ENCODE data around the gene XRCC1.
"Not testable (repeated sequence)": the region's sequence is repeated elsewhere in the genome, so short reads cannot be mapped to it uniquely, and the experiment has no call there.

Gene XRCC1

GRCh38 chr19:43560687-43561086, 14.6 kb downstream of the XRCC1 start:
- H3K4me3 ChIP-seq (ENCODE audit: low read length): no peak overlapping the region
- H3K9me3 ChIP-seq (ENCODE audit: low read length): no peaks in the 10 kb centered on the region
- no peak overlapping the region for H2AFZ ChIP-seq (ENCODE audit: low read depth, low read length)
- H3K4me1 ChIP-seq (ENCODE audit: insufficient read depth, low read length): no peaks in the 10 kb centered on the region
- peaks cover 53% of the 10 kb centered on the region for H3K36me3 ChIP-seq (ENCODE audit: insufficient read depth, low read length)
- no peaks in the 10 kb centered on the region for H3K27me3 ChIP-seq (ENCODE audit: insufficient read depth, low read length)

- Histone ChIP-seq H3K4me1 (ENCODE audit: insufficient read depth, low read length) (no peaks in the 10 kb centered on the region), H2AFZ (ENCODE audit: low read depth, low read length) (no peak overlapping the region), H3K4me3 (ENCODE audit: low read length) (no peak overlapping the region), H3K9me3 (ENCODE audit: low read length) (no peaks in the 10 kb centered on the region), H3K27me3 (ENCODE audit: insufficient read depth, low read length) (no peaks in the 10 kb centered on the region), H3K36me3 (ENCODE audit: insufficient read depth, low read length) (peaks cover 54% of the 10 kb centered on the region)
These were observed 20.0 kb downstream of the XRCC1 start for GRCh38 chr19:43555185-43555770.

DNA sequence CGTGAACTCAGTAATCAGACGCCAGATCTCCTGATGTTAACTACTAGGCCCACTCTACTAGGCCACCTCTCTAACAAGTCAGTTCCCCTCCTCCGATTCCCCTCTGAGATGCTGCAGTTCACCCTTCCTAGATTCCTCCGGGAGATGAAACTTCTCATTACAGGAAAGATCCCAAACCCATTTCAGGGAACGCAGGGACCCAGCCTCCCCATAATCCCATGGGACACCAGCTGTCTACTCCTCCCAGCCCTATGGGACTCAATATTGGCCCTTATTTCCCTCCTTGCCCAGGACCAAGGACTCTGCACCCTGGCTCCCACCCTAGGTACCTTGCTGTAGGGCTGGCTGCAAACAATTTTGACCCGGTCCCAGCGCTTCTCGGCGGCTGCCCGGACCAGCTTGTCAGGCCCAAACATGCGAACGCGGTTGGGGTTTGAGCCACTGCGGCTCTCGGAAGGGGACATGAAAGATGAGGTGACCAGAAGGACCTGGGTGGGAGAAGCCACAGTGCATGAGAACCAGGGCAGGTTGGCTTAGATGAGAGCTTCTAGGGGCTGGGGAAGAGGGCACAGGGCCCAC, 20.9 kb downstream of the XRCC1 start:
- Histone ChIP-seq H3K4me1 (ENCODE audit: insufficient read depth, low read length) (no peaks in the 10 kb centered on the region), H2AFZ (ENCODE audit: low read depth, low read length) (no peak overlapping the region), H3K36me3 (ENCODE audit: insufficient read depth, low read length) (peaks cover 60% of the 10 kb centered on the region), H3K4me3 (ENCODE audit: low read length) (no peak overlapping the region), H3K9me3 (ENCODE audit: low read length) (no peaks in the 10 kb centered on the region), H3K27me3 (ENCODE audit: insufficient read depth, low read length) (no peaks in the 10 kb centered on the region)

DNA sequence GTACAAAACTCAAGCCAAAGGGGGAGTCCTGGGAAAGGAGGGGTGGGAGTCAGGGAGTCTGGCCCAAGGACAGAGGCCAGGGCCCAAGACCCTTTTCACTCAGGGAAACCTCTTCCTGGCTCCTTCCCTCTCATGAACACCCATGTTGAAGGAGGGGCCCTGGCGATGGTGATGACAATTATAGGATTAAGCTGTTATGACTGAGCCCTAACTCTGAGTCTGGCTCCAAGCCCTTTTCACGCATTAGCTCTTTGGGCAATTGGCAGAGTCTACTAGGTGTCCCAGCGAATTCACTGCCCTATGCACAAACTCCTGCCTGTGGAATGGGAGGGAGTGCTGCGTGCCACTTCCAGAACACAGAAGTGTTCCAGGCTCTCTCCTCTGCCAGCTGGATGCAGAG, 21.7 kb downstream of the XRCC1 start:
- peaks cover 67% of the 10 kb centered on the region for H3K36me3 ChIP-seq (ENCODE audit: insufficient read depth, low read length)

GRCh38 chr19:43552616-43553015, 22.7 kb downstream of the XRCC1 start:
- no peaks in the 10 kb centered on the region for H3K27me3 ChIP-seq (ENCODE audit: insufficient read depth, low read length)
- H3K36me3 ChIP-seq (ENCODE audit: insufficient read depth, low read length): peaks cover 63% of the 10 kb centered on the region
- peaks cover 4% of the 10 kb centered on the region for H3K4me1 ChIP-seq (ENCODE audit: insufficient read depth, low read length)
- H2AFZ ChIP-seq (ENCODE audit: low read depth, low read length): no peak overlapping the region
- no peak overlapping the region for H3K4me3 ChIP-seq (ENCODE audit: low read length)
- no peaks in the 10 kb centered on the region for H3K9me3 ChIP-seq (ENCODE audit: low read length)

More for the DNA sequence above, 21.7 kb downstream of the XRCC1 start:
- H3K9me3 ChIP-seq (ENCODE audit: low read length): no peaks in the 10 kb centered on the region
- H2AFZ ChIP-seq (ENCODE audit: low read depth, low read length): no peak overlapping the region
- H3K4me1 ChIP-seq (ENCODE audit: insufficient read depth, low read length): peaks cover 3% of the 10 kb centered on the region
- no peaks in the 10 kb centered on the region for H3K27me3 ChIP-seq (ENCODE audit: insufficient read depth, low read length)
- no peak overlapping the region for H3K4me3 ChIP-seq (ENCODE audit: low read length)

GRCh38 chr19:43552198-43552450, 23.2 kb downstream of the XRCC1 start:
- Histone ChIP-seq H3K4me3 (ENCODE audit: low read length) (no peak overlapping the region), H3K27me3 (ENCODE audit: insufficient read depth, low read length) (no peaks in the 10 kb centered on the region), H2AFZ (ENCODE audit: low read depth, low read length) (no peak overlapping the region), H3K36me3 (ENCODE audit: insufficient read depth, low read length) (peaks cover 62% of the 10 kb centered on the region), H3K9me3 (ENCODE audit: low read length) (no peaks in the 10 kb centered on the region), H3K4me1 (ENCODE audit: insufficient read depth, low read length) (peaks cover 4% of the 10 kb centered on the region)

- Histone ChIP-seq H3K4me3 (ENCODE audit: low read length) (no peak overlapping the region), H3K9me3 (ENCODE audit: low read length) (no peaks in the 10 kb centered on the region), H3K36me3 (ENCODE audit: insufficient read depth, low read length) (peaks cover 63% of the 10 kb centered on the region), H3K27me3 (ENCODE audit: insufficient read depth, low read length) (no peaks in the 10 kb centered on the region), H3K4me1 (ENCODE audit: insufficient read depth, low read length) (peaks cover 4% of the 10 kb centered on the region), H2AFZ (ENCODE audit: low read depth, low read length) (no peak overlapping the region)
These were observed 23.7 kb downstream of the XRCC1 start for GRCh38 chr19:43551399-43552197.

DNA sequence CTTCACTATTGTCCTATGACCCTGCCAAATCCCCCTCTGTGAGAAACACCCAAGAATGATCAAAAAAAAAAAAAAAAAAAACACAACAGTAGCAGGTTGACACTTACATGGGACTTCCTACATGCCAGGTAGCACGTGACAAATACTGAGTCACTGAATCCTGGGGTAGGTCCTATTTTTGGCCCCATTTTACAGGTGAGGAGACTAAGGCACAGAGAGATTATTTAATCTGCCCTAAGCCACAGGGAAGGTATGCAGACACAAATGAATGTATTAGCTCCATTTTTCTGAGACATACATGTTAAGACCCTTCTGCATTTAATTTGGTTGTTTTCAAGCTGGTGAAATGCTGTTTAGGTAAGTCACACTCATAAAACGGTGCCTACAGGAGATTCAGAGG, 26.6 kb downstream of the XRCC1 start:
- H3K4me3 ChIP-seq (ENCODE audit: low read length): no peak overlapping the region
- H3K36me3 ChIP-seq (ENCODE audit: insufficient read depth, low read length): peaks cover 76% of the 10 kb centered on the region
- H3K9me3 ChIP-seq (ENCODE audit: low read length): no peaks in the 10 kb centered on the region

GRCh38 chr19:43547926-43548325, 27.4 kb downstream of the XRCC1 start:
- not testable (repeated sequence) for H3K27me3 ChIP-seq (ENCODE audit: insufficient read depth, low read length); H2AFZ ChIP-seq (ENCODE audit: low read depth, low read length); H3K9me3 ChIP-seq (ENCODE audit: low read length); H3K4me3 ChIP-seq (ENCODE audit: low read length); H3K4me1 ChIP-seq (ENCODE audit: insufficient read depth, low read length)
- H3K36me3 ChIP-seq (ENCODE audit: insufficient read depth, low read length): peaks cover 78% of the 10 kb centered on the region

More for the DNA sequence above, 26.6 kb downstream of the XRCC1 start:
- Histone ChIP-seq H3K27me3 (ENCODE audit: insufficient read depth, low read length) (no peaks in the 10 kb centered on the region), H2AFZ (ENCODE audit: low read depth, low read length) (no peak overlapping the region), H3K4me1 (ENCODE audit: insufficient read depth, low read length) (peaks cover 4% of the 10 kb centered on the region)

DNA sequence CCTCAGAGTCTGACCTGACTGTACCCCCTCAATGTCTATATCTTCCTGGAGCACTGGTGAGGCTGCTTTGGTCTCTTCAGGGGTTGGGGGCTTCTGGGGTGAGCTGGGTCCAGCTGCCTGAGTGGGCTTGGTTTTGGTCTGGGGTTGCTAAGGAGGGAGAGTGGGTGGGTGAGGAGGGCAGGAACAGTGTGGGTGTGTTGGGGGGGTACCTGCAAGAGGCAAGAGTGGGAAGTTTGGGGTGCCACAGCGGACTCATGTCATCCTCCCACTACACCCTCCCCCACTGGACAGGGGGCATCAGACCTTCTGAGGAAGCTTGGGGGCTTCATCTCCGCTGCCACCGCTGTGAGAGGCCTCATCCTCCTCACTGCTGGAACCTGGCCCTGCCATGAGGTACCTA, 28.7 kb downstream of the XRCC1 start:
- H3K4me1 ChIP-seq (ENCODE audit: insufficient read depth, low read length): peaks cover 4% of the 10 kb centered on the region
- H3K4me3 ChIP-seq (ENCODE audit: low read length): no peak overlapping the region
- no peaks in the 10 kb centered on the region for H3K27me3 ChIP-seq (ENCODE audit: insufficient read depth, low read length)
- peaks cover 80% of the 10 kb centered on the region for H3K36me3 ChIP-seq (ENCODE audit: insufficient read depth, low read length)
- no peaks in the 10 kb centered on the region for H3K9me3 ChIP-seq (ENCODE audit: low read length)
- H2AFZ ChIP-seq (ENCODE audit: low read depth, low read length): no peak overlapping the region

GRCh38 chr19:43545981-43546380, 29.3 kb downstream of the XRCC1 start:
- peaks cover 4% of the 10 kb centered on the region for H3K4me1 ChIP-seq (ENCODE audit: insufficient read depth, low read length)
- H3K9me3 ChIP-seq (ENCODE audit: low read length): peaks cover 1% of the 10 kb centered on the region
- H2AFZ ChIP-seq (ENCODE audit: low read depth, low read length): no peak overlapping the region
- H3K36me3 ChIP-seq (ENCODE audit: insufficient read depth, low read length): peaks cover 77% of the 10 kb centered on the region
- no peak overlapping the region for H3K4me3 ChIP-seq (ENCODE audit: low read length)
- no peaks in the 10 kb centered on the region for H3K27me3 ChIP-seq (ENCODE audit: insufficient read depth, low read length)

DNA sequence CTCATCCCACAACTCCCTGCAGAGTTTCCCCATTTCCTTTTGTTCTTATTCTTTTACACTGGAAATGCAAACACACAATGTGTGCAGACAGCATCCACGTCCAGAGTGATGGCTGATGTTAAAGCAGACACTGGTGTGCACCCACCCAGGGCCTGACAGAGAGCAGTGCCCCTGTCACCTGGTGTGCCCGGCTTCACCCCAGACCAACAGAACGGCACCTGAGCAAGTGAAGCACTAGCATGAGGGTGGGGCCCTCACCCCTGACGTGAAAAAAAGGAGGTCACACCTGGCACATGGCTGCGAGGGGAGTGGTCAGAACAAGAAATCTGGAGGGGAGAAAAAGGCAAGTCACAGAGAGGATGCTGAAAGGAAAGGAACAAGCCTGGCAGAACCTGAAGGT, 30.1 kb downstream of the XRCC1 start:
- Histone ChIP-seq H2AFZ (ENCODE audit: low read depth, low read length) (no peak overlapping the region), H3K4me3 (ENCODE audit: low read length) (no peak overlapping the region), H3K9me3 (ENCODE audit: low read length) (peaks cover 5% of the 10 kb centered on the region), H3K4me1 (ENCODE audit: insufficient read depth, low read length) (peaks cover 4% of the 10 kb centered on the region), H3K36me3 (ENCODE audit: insufficient read depth, low read length) (peaks cover 78% of the 10 kb centered on the region), H3K27me3 (ENCODE audit: insufficient read depth, low read length) (no peaks in the 10 kb centered on the region)

- Histone ChIP-seq H3K4me3 (ENCODE audit: low read length) (no peak overlapping the region), H2AFZ (ENCODE audit: low read depth, low read length) (no peak overlapping the region), H3K27me3 (ENCODE audit: insufficient read depth, low read length) (no peaks in the 10 kb centered on the region), H3K36me3 (ENCODE audit: insufficient read depth, low read length) (peaks cover 77% of the 10 kb centered on the region), H3K4me1 (ENCODE audit: insufficient read depth, low read length) (peaks cover 4% of the 10 kb centered on the region), H3K9me3 (ENCODE audit: low read length) (peaks cover 13% of the 10 kb centered on the region)
These were observed 31.2 kb downstream of the XRCC1 start for GRCh38 chr19:43544077-43544476.
